SU-DHL-6 (cell line): Measurements from ENCODE around the gene IDH3B.

Source experiments
- EZH2phosphoT487 ChIP-seq: fragments of 200-600 bp; sonication (generic), shearing (Covaris generic); conservative IDR thresholded peaks from 2 replicates; pipeline ENCODE4 v1.6.1; 2018; ENCODE audit warnings: mild to moderate bottlenecking, antibody characterized with exemption, low read length, moderate library complexity, mixed read lengths
- TF ChIP-seq, protein P1 (sequence below): fragments of 200-600 bp; sonication (generic); IDR thresholded peaks from one replicate; pipeline ENCODE4 v1.5.1; 2017; ENCODE audit warnings: antibody characterized with exemption, mild to moderate bottlenecking, low read length, moderate library complexity; ENCODE audit not compliant: insufficient read depth, poor library complexity, severe bottlenecking

- TF ChIP-seq, protein P1, sequence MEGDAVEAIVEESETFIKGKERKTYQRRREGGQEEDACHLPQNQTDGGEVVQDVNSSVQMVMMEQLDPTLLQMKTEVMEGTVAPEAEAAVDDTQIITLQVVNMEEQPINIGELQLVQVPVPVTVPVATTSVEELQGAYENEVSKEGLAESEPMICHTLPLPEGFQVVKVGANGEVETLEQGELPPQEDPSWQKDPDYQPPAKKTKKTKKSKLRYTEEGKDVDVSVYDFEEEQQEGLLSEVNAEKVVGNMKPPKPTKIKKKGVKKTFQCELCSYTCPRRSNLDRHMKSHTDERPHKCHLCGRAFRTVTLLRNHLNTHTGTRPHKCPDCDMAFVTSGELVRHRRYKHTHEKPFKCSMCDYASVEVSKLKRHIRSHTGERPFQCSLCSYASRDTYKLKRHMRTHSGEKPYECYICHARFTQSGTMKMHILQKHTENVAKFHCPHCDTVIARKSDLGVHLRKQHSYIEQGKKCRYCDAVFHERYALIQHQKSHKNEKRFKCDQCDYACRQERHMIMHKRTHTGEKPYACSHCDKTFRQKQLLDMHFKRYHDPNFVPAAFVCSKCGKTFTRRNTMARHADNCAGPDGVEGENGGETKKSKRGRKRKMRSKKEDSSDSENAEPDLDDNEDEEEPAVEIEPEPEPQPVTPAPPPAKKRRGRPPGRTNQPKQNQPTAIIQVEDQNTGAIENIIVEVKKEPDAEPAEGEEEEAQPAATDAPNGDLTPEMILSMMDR: no peak
- TF ChIP-seq EZH2phosphoT487: no peak
These were observed 26.2 kb upstream of the IDH3B start for GRCh38 chr20:2690213-2690612.
